Upper lobe of right lung (tissue), 1 donor: ENCODE data around the gene SMIM35. TPM values are rescaled to one million over a fixed set of nuclear protein-coding genes. Genes with fewer than 3 reads are reported as not detected.

Source experiments
- ATAC-seq: fragments of 200-7000 bp; cut with Tn5 transposase; one replicate; pipeline ENCODE4 v1.9.1; 2020; ENCODE audit warnings: mild to moderate bottlenecking, moderate library complexity
- DNase-seq: peaks from one replicate; pipeline ENCODE4 v3.0.0-alpha.2; 2020
- H3K27ac ChIP-seq: fragments of 200-600 bp; one replicate; pipeline ENCODE4 v1.8.0; 2022
- H3K27me3 ChIP-seq: fragments of 200-600 bp; one replicate; pipeline ENCODE4 v1.8.0; 2022; ENCODE audit warnings: mild to moderate bottlenecking
- H3K36me3 ChIP-seq: fragments of 200-600 bp; one replicate; pipeline ENCODE4 v1.8.0; 2022
- H3K4me1 ChIP-seq: fragments of 200-600 bp; one replicate; pipeline ENCODE4 v1.8.0; 2022
- H3K4me3 ChIP-seq: fragments of 200-600 bp; one replicate; pipeline ENCODE4 v1.8.0; 2022; ENCODE audit warnings: mild to moderate bottlenecking
- H3K9me3 ChIP-seq: fragments of 200-600 bp; one replicate; pipeline ENCODE4 v1.8.0; 2022
- CTCF ChIP-seq: fragments of 200-600 bp; IDR thresholded peaks from one replicate; pipeline ENCODE4 v1.8.0; 2022; ENCODE audit warnings: antibody characterized with exemption
- intact Hi-C: fragments of 100-400 bp; cut with DNase I; formaldehyde crosslinking; loops from one replicate; pipeline ENCODE4 v1.11.0; 2022
- total RNA-seq: library from RNA; stranded (reverse); fragmentation: NEBNext Ultra II Directional; extraction: Animal tissue kit (Norgen Biotek cat#: 25700); gene quantifications from one replicate; pipeline ENCODE4 v1.2.1, GENCODE V29; 2021
- donor health status: DM: no; HTN: yes; CAD: no; lungs with severe emphysema.

Gene SMIM35
- total RNA-seq, 1 donor from 2014 or later = not detected

- intact Hi-C loops = no loop called here
- no peaks in the 10 kb centered on the region for H3K27me3 ChIP-seq
- ATAC-seq (no peak), DNase-seq (no peak)
- no peaks in the 10 kb centered on the region for H3K9me3 ChIP-seq
- no peak overlapping the region for H3K27ac ChIP-seq
- no peaks in the 10 kb centered on the region for H3K4me1 ChIP-seq
- no peak for TF ChIP-seq CTCF
- H3K4me3 ChIP-seq = no peak overlapping the region
- H3K36me3 ChIP-seq = no peaks in the 10 kb centered on the region
Observed at GRCh38 chr11:118061586-118062125, 25.1 kb downstream of the SMIM35 start.

- intact Hi-C loops = no loop called here
- Histone ChIP-seq H3K27ac (no peak overlapping the region), H3K4me1 (no peaks in the 10 kb centered on the region), H3K36me3 (no peaks in the 10 kb centered on the region), H3K4me3 (no peak overlapping the region), H3K27me3 (no peaks in the 10 kb centered on the region), H3K9me3 (no peaks in the 10 kb centered on the region)
- DNase-seq (peak; percentile 73), ATAC-seq (peak; percentile 66)
- no peak for TF ChIP-seq CTCF
Observed at GRCh38 chr11:118060869-118061268, 25.9 kb downstream of the SMIM35 start.

- H3K27me3 ChIP-seq = no peaks in the 10 kb centered on the region
- no peaks in the 10 kb centered on the region for H3K9me3 ChIP-seq
- H3K27ac ChIP-seq = no peak overlapping the region
- intact Hi-C loops = no loop called here
- H3K4me1 ChIP-seq = no peaks in the 10 kb centered on the region
- no peak for TF ChIP-seq CTCF
- ATAC-seq (no peak), DNase-seq (peak; percentile 37)
- no peaks in the 10 kb centered on the region for H3K36me3 ChIP-seq
- no peak overlapping the region for H3K4me3 ChIP-seq
Observed at GRCh38 chr11:118060081-118060661, 26.6 kb downstream of the SMIM35 start.

- Histone ChIP-seq H3K9me3 (no peaks in the 10 kb centered on the region), H3K27ac (no peak overlapping the region), H3K27me3 (no peaks in the 10 kb centered on the region), H3K4me1 (no peaks in the 10 kb centered on the region), H3K36me3 (no peaks in the 10 kb centered on the region), H3K4me3 (no peak overlapping the region)
- TF ChIP-seq CTCF = no peak
- DNase-seq = no peak
- intact Hi-C loops = loop anchor here (10.0 kb wide), 2 partner anchors 115 to 235 kb away; partner anchors contain the start of gene FXYD2
- ATAC-seq = no peak
Observed at GRCh38 chr11:118059246-118059940, 27.4 kb downstream of the SMIM35 start.

GRCh38 chr11:118058311-118059245 lies 28.2 kb downstream of the SMIM35 start:
- H3K27me3 ChIP-seq = no peaks in the 10 kb centered on the region
- peaks cover under 1% of the 10 kb centered on the region for H3K4me1 ChIP-seq
- no peak overlapping the region for H3K27ac ChIP-seq
- TF ChIP-seq CTCF = no peak
- H3K9me3 ChIP-seq = no peaks in the 10 kb centered on the region
- H3K4me3 ChIP-seq = no peak overlapping the region
- no peaks in the 10 kb centered on the region for H3K36me3 ChIP-seq
- no peak for ATAC-seq
- intact Hi-C loops = loop anchor here (10.0 kb wide), 2 partner anchors 114 to 234 kb away; partner anchors contain the start of gene FXYD2
- peak; percentile 39 for DNase-seq
